Melanocyte of skin (primary cell): ENCODE measurements around the gene SERTM1. TPM values are rescaled to one million over a fixed set of nuclear protein-coding genes. Genes with fewer than 3 reads are reported as not detected.

Source experiments
- total RNA-seq, 2 donors: library from RNA; depleted of rRNA; stranded (reverse); fragments of >200 nt; gene quantifications; 2 replicates each; pipeline ENCODE4 v1.2.3, GENCODE V29; 2012

SERTM1 gene
- not detected for total RNA-seq

GRCh38 chr13:36673838-36674326 lies at the start of gene SERTM1:
Gene SERTM1, plus strand, starts transcription at chr13:36674020. Its CDS starts 21,059 bp downstream, at chr13:36695079.

Other genes with a start within 250 kb of the SERTM1 start
- gene CCNA1, start 241.5 kb upstream of the SERTM1 start, total RNA-seq: 1 to 10 TPM in 1 of 2 donors, under 1 TPM in 1; 0.69 to 10.0 TPM
- 1 to 10 TPM in 1 of 2 donors, under 1 TPM in 1; 1.00 to 1.7 TPM for gene RFXAP, start 145.2 kb downstream of the SERTM1 start, total RNA-seq
- gene SMAD9, start 246.2 kb downstream of the SERTM1 start, total RNA-seq: under 1 TPM; 0.34 to 0.67 TPM